Right lobe of liver (tissue), 4 donors: ENCODE results near the gene LSMEM2.

Experiments
- POLR2A ChIP-seq: fragments of 450-650 bp; IDR thresholded peaks from one replicate; pipeline ENCODE4 v1.6.1; 2017; ENCODE audit warnings: antibody characterized with exemption, mild to moderate bottlenecking
- TF ChIP-seq, protein P1 (sequence below), 4 donors: fragments of 200-600 bp in 3 of 4; fragments of 450-650 bp in 1 of 4; IDR thresholded peaks; one replicate each; pipeline versions ENCODE4 v1.5.1 to v1.8.0; 2016 to 2022; ENCODE audit warnings: antibody characterized with exemption in 4 of 4, mild to moderate bottlenecking in 2 of 4
- donor health status: DM: no; HTN: no; CAD: no.
- donor health status: DM: no; HTN: no; CAD: no.
- donor health status: DM: no; HTN: yes; CAD: no.

DNA sequence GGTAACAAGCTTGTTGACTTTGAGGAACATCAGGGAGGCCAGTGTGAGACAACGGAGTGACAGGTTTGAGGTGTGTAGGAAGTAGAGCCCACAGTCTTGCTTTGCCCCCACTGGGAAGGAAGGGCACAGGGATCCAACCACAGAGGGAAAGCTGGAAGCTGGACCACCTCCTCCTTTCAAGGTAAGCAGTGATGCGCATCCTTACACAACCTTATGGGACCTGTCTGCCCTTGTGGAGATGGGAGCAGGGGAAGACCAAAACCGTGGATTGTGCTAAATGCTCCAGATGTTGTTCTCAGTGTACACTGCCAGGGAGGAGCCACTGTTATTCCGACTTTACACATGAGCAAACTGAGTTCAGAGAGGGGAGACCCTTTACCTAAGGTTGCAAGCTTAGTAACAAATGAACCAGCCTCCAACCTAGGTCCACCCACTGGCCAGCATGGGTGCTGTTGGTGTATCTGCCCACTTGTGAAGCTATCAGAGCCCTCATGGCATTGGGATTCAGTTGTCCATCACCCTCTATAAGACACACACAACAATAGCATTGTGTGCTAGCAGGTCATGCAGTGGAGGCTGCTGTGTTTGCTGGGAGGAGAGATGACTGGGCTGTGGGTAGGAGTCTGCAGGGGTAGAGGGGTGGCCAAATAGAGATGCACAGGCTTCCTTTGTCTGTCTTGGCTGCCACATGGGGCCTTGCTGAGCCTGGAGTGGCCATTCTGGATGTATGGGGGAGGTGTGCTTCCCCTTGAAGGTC lies 586 bp upstream of the LSMEM2 start:
- TF ChIP-seq, protein P1, sequence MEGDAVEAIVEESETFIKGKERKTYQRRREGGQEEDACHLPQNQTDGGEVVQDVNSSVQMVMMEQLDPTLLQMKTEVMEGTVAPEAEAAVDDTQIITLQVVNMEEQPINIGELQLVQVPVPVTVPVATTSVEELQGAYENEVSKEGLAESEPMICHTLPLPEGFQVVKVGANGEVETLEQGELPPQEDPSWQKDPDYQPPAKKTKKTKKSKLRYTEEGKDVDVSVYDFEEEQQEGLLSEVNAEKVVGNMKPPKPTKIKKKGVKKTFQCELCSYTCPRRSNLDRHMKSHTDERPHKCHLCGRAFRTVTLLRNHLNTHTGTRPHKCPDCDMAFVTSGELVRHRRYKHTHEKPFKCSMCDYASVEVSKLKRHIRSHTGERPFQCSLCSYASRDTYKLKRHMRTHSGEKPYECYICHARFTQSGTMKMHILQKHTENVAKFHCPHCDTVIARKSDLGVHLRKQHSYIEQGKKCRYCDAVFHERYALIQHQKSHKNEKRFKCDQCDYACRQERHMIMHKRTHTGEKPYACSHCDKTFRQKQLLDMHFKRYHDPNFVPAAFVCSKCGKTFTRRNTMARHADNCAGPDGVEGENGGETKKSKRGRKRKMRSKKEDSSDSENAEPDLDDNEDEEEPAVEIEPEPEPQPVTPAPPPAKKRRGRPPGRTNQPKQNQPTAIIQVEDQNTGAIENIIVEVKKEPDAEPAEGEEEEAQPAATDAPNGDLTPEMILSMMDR (IDR thresholded peaks at IDR 0.05), result no peak
- no peak for TF ChIP-seq POLR2A
